GM08714 (cell line): Measurements from ENCODE around the gene PGD.
"Not testable (repeated sequence)": the region's sequence is repeated elsewhere in the genome, so short reads cannot be mapped to it uniquely, and the experiment has no call there.

Experiments
- H3K4me3 ChIP-seq: fragments of 200-500 bp; sonication (Bioruptor generic); 2 replicates; pipeline ENCODE4 v1.5.1; 2014; ENCODE audit warnings: mild to moderate bottlenecking, low read length, inconsistent platforms
- ZNF274 ChIP-seq: IDR thresholded peaks from 2 replicates; pipeline ENCODE4 v1.6.1; 2012; ENCODE audit warnings: mild to moderate bottlenecking, low read depth, low read length

Gene PGD

DNA sequence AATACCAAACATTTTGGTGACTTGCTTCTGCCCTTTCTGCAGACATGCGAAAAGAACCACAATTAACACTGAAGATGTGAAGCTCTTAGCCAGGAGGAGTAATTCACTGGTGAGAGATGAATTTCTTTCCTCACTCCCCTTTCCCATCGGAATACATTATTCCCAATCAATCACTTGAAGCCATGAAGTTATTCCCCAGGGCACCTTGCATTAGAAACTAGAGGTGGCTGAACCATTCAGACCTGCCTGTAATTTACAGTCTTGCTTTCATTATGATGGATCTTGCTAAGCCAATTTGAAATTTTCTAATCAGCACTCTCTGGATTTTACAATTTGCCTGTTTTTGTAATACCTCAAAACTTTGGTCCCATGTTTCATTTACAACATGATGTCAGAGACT, 41.4 kb downstream of the PGD start:
- no peak for TF ChIP-seq ZNF274

DNA sequence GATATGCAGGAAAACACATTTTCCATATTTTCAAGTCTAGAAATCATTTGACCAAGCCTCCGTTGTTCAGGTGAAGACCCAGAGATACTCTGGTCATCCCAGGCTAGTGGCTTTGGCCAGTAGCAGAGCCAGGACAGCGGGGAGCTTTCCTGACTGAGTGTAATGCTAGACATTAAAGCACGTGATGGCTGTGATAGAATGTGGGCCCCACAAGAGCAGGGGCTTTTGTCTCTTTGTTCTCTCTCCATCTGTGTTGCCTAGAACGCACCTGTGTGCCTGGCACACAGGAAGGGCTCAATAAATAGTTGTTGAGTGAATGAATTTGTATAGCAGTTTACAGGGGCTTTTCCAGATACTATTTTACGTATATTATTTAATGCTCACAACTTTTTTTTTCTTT, 41.9 kb downstream of the PGD start:
- TF ChIP-seq ZNF274 = no peak
- no peak overlapping the region for H3K4me3 ChIP-seq

More for the DNA sequence above, 41.4 kb downstream of the PGD start:
- no peak overlapping the region for H3K4me3 ChIP-seq

DNA sequence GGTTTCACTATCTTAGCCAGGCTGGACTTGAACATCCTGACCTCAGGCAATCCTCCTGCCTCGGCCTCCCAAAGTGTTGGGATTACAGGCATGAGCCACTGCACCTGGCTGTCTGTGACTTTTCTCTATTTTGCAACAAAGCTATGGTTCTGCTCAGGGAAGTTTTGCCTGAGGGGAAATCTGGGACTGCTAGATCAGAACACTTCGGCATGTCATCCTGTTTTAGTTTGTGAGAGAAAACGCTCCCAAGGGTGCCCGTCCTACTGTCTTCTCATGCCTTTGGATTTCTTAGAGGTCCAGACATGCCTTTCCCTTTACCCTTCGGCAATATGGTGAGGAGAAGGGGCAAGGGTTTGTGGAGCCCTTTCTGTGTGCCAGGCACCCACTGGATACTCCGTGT, 45.4 kb downstream of the PGD start:
- no peak for TF ChIP-seq ZNF274

DNA sequence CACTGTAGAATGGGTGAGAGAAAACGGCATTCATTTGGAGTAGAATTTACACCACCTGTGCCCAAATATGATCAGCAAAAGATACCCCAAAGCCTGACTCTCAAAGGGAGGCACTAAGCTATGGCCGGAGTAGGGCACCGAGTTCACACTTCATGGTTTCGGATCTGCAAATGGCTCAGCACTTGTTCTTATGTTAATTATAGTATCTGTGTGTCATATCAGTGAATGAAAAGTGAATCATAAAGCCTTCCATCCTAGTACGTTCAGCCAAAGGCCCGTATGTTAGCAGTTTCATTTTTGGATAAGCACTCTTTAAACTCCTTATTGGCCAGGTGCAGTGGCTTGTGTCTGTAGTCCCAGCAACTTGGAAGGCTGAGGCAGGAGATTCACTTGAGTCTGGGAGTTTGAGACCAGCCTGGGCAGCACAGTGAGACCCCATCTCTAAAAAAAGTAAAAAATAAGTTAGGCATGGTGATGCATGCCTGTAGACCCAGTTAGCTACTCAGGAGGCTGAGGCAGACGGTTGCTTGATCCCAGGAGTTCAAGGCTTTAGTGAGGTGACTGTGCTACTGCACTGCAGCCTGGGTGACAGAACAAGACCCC, 46.0 kb downstream of the PGD start:
- no peak for TF ChIP-seq ZNF274
- no peak overlapping the region for H3K4me3 ChIP-seq

More for the DNA sequence above, 45.4 kb downstream of the PGD start:
- no peak overlapping the region for H3K4me3 ChIP-seq

DNA sequence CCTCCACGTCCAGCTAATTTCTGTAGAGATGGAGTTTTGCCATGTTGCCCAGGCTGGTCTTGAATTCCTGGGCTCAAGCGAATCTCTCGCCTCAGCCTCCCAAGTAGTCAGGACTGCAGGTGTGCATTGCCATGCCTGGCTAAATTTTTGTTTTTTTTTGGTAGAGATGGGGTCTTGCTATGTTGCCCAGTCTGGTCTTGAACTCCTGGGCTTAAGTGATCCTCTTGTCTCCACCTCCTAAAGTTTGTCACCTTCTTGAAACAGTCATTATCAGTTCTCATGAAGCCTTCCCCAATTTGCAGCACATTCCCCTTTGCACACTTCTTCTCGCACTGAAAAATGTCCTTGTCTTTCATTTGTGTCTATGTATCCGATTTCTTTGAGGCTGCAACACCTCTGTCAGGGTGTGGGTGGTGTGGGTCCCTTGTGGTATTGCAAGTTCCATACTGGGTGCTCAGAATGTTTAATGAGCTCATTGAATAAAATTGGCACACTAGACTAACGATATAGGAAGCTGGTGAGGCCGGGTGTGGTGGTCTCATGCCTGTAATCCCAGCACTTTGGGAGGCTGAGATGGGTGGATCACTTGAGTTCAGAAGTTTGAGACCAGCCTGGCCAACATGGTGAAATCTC, 48.0 kb downstream of the PGD start:
- H3K4me3 ChIP-seq = no peak overlapping the region
- no peak for TF ChIP-seq ZNF274

DNA sequence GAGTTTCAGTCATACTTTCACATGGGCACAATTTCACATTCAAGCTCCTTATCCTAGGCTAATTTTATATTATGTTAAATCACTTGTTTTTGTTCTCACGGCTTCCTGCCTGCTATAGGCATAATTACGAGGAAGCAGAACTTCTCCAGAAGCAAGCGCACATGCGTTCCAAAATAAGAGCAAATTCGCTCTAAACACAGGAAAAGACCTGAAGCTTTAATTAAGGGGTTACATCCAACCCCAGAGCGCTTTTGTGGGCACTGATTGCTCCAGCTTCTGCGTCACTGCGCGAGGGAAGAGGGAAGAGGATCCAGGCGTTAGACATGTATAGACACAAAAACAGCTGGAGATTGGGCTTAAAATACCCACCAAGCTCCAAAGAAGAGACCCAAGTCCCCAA, 50.9 kb downstream of the PGD start, which contains the start of gene CORT:
TSS of gene CORT (plus strand) at position 281 of the 400 bp plus-strand sequence. CDS start 193 bp downstream, outside the sequence.
- no peak for TF ChIP-seq ZNF274
- no peak within 1 kb of the TSS for H3K4me3 ChIP-seq

DNA sequence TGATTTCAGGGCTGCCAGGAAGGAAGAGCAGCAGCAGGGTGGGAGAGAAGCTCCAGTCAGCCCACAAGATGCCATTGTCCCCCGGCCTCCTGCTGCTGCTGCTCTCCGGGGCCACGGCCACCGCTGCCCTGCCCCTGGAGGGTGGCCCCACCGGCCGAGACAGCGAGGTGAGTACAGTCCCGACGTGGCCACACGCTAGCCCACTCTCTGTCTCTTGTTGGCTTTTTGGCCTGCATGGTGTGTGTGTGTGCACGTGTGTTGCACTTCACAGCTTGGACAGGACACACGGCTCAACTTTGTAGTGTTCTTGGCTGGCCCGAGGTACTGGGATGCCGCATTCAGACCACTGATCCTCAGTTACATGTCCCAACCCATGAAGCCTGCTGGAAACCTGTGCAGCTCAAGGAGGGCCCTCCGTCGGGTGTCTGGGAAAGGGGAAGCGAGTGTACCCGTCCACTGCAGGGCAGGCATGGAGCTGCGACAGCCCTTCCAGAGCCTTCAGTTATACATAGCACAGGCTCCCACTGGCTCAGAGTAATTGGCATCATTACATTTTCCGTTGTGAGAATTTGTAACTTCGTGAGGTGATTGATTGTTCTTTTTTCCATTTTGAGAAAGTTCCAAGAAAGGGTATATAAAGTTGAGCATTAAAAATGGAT, 51.4 kb downstream of the PGD start:
- H3K4me3 ChIP-seq = no peak overlapping the region
- no peak for TF ChIP-seq ZNF274

DNA sequence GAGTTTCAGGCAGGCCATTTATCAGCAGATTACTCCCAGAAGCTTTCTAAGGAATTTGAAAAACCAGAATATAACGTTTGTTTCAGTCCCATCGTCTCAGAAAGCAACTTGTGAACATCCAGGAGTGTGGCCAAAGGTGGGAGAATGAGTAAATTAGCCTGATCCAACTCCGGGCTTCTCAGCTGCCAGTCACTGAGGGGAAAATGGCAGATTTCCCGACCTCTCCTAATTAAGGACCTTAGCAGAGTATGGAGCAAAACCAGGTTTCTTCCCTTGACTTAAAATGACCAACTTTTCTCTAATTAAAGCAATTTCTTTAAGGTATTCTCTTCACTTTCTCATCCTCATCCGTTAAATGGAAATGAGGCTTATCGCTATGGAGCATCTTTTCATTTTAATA, 52.0 kb downstream of the PGD start:
- H3K4me3 ChIP-seq = no peak overlapping the region

DNA sequence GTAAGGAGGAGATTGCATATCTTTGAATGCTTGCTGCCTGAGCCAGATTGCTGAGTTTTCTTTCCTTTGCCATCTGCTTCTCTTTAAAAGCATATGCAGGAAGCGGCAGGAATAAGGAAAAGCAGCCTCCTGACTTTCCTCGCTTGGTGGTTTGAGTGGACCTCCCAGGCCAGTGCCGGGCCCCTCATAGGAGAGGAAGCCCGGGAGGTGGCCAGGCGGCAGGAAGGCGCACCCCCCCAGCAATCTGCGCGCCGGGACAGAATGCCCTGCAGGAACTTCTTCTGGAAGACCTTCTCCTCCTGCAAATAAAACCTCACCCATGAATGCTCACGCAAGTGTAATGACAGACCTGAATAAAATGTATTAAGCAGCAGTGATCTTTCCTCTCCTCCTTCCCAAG, 52.4 kb downstream of the PGD start:
- H3K4me3 ChIP-seq = no peak overlapping the region
- no peak for TF ChIP-seq ZNF274

More for the DNA sequence above, 52.0 kb downstream of the PGD start:
- TF ChIP-seq ZNF274 = no peak

DNA sequence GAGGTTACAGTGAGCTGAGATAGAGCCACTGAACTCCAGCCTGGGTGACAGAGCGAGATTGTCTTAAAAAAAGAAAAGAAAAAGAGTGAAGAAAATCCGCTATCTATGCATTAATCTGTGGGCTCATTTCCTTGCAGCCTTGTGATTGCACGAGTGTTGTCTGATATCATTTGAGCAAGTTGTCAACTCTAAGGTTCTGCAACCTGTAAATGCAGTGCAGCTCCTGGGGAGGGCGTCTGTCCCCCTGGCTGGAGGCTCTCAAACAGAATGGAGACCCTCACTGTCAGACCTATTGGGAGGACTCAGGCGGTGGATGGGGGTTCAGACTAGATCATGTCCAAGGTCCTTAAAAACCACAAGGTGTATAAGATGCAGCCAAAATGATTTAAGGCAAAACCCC, 57.2 kb downstream of the PGD start:
- no peak for TF ChIP-seq ZNF274
- no peak overlapping the region for H3K4me3 ChIP-seq

DNA sequence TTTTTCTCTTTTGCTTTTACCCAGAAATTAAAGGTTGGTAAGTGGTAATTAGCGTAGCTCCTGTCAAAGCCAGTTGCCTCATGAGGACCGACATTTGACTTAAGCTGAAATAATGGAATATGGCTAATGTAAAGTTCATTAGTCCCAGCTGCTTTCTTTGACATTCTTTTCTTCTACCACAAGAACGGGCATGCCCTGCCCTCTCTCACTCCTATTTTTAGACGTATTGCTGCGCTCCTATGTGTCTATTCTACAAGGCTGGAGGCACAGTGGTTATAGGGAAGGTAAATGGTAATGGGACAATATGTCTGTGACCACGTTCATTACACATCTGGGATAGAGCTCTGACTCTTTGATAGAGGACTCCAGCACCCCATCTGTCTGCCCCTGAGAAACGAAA, 57.8 kb downstream of the PGD start:
- no peak for TF ChIP-seq ZNF274
- no peak overlapping the region for H3K4me3 ChIP-seq

DNA sequence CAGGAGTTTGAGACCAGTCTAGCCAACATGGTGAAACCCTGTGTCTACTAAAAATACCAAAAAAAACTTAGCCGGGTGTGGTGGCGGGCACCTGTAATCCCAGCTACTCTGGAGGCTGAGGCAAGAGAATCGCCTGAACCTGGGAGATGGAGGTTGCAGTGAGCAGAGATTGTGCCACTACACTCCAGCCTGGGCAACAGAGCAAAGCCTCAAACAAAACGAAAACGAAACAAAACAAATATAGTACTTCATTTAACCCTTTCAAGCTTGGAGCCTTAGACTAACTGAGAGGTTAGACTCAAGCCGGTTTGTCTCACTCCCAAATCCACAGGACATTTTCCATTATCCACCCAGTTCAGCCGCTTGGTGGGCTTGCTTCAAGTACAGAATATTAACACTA, 58.6 kb downstream of the PGD start:
- H3K4me3 ChIP-seq = not testable (repeated sequence)

DNA sequence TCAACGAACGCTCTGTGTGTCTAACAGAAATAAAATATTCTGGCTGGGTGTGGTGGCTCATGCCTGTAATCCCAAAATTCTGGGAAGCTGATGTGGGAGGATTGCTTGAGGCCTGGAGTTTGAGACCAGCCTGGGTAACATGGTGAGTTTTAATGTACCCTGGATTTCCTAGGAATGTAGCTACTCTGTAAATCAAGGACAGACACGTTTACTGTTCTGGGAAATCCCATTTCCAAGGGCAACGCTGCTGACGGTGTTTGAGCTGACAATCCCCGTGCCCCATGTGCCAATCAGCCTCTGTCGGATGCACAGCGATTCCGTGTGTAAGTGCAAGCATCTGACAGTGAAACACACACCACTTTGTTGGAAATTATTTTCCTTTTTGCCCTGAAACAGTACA, 59.0 kb downstream of the PGD start:
- no peak overlapping the region for H3K4me3 ChIP-seq
- no peak for TF ChIP-seq ZNF274

DNA sequence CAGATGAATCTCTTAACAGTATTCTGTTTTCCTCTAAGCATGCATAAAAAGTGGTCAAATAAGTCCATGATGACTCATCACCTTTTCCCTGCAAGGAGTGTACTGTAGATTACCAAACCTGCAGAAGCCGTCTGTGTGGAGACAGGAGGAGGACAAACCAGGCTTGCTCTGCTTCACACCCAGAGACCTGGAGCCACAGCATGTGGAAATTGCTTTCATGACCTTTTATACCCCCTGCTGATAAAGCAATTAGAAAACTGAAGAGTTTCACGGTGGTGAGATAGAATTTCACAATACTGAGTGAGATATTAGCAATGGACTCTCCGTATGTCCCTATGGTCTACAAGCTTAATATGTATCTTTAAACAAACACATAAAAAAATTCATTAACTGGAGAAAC, 60.3 kb downstream of the PGD start:
- TF ChIP-seq ZNF274 = no peak
- no peak overlapping the region for H3K4me3 ChIP-seq

DNA sequence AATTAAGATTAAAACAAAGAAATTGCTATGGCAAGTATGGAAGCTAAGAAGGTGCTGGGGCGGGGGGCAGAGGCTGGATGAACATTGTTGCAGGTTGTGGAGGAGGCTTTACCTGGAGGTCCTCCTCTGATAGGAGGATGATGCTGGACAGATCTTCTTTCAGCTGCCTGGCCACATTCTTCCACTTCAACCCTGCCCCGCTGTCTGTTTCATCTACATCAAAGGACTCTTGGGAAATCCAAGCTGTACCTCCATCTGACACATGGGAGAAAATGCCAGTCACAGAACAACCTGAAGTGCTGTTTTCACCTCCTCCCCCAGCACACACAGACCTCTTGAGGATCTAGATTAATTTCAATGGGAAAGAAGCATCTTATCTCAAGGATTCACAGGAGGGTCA, 68.2 kb downstream of the PGD start:
- no peak overlapping the region for H3K4me3 ChIP-seq
- no peak for TF ChIP-seq ZNF274
